Heart left ventricle (tissue), 13 donors: ENCODE results near the gene ETFRF1.

Experiments
- CTCF ChIP-seq, 12 donors: fragments of 200-600 bp; sonication (generic) in 4 of 12; IDR thresholded peaks; one replicate each; pipeline versions ENCODE4 v1.5.0 to v1.8.0; 2018 to 2022; ENCODE audit warnings: antibody characterized with exemption in 12 of 12, mild to moderate bottlenecking in 5 of 12
- POLR2A ChIP-seq, 2 donors: fragments of 450-650 bp; IDR thresholded peaks; one replicate each; pipeline ENCODE4 v1.6.1; 2017; ENCODE audit warnings: antibody characterized with exemption in 2 of 2, mild to moderate bottlenecking in 2 of 2, moderate library complexity in 2 of 2
- donor health status: ischemic (EF 13 %, LVEDD 7.1; RV severe dilation, severe dysfunction).
- donor health status: DM: no; HTN: yes; CAD: no.
- donor health status: DM: no; HTN: no; CAD: no.
- donor health status: ischemic (EF 25% LVEDD 6.9; RV normal size, moderate dysfunction).
- donor health status: ischemic (EF 25% LVEDD 5.7; RV mildly dilated, moderate dysfunction).
- donor health status: ischemic (EF 35%, LVEDD 5.7; RV mildly dilated, moderate dysfunction).
- donor health status: nonischemic (EF 11% LVEDD 7.7; RV severe dilation, severe dysfunction).
- donor health status: DM: yes; HTN: yes; CAD: no.
- donor health status: PGD.
- donor health status: ischemic (EF 29% LVEDD 5.4; RV normal size, mild dysfunction).
- donor health status: nonischemic (EF 23%, LVEDD 6.1; RV moderate dilation, normal function).

GRCh38 chr12:25189656-25190055 lies 5.4 kb upstream of the ETFRF1 start:
- TF ChIP-seq CTCF (IDR thresholded peaks at IDR 0.05) (no peak), POLR2A (IDR thresholded peaks at IDR 0.05) (no peak)
